NT2/D1 (cell line): ENCODE results near the gene PWWP2A.

Source experiments
- SUZ12 ChIP-seq: IDR thresholded peaks from 2 replicates; pipeline ENCODE4 v1.6.1; 2011; ENCODE audit not compliant: insufficient read length, insufficient read depth; ENCODE audit errors: extremely low read depth
- YY1 ChIP-seq: IDR thresholded peaks from 2 replicates; pipeline ENCODE4 v1.6.1; 2011; ENCODE audit not compliant: insufficient read length, insufficient read depth
- ZNF274 ChIP-seq: IDR thresholded peaks from 2 replicates; pipeline ENCODE4 v1.6.1; 2011; ENCODE audit warnings: mild to moderate bottlenecking, low read depth, low read length

GRCh38 chr5:160071916-160072315 is 47.3 kb downstream of the PWWP2A start:
- TF ChIP-seq SUZ12 (no peak), ZNF274 (no peak), YY1 (no peak)
